ENCODE results near the gene HELZ2. TPM values are rescaled to one million over a fixed set of nuclear protein-coding genes. Genes with fewer than 3 reads are reported as not detected.
A peak's percentile ranks its signal among the peaks of the same experiment; 100 is the strongest.

Gene HELZ2
- total and polyA plus RNA-seq, 12 donors = 4.8 to 34.3 (median 12.6) TPM

DNA sequence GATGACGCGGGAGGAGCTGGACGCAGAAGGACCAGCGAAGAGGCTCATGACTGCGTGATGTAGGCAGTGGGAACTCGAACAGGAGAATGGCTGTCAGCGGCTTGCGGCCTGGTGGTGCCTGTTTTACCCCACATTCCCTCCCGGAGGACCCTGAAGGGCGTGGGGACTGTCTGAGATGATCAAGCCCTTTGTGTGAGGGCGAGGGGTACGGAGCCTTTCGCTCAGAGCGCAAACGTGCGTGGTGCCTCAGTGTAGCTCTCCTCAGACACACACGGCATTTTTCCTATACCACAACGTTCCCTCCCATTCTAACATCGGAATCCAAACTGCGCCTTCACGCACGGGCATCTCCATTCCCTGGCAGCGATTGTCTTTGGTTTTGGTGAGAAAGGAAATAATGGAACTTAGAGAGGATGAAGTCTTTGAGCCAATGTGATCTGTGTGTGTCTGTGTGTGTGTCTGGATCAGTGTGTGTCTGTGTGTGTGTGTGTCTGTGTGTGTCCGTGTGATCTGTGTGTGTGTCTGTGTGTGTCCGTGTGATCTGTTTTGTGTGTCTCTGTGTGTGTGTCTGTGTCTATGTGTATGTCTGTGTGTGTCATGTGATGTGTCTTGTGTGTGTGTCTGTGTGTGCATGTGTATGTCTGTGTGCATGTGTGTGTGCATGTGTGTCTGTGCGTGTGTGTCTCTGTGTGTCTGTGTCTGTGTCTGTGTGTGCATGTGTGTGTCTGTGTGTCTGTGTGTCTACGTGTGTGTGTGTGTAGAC lies 42.2 kb downstream of the HELZ2 start:
- Histone ChIP-seq H3K9me3 (no peaks in the 10 kb centered on the region), H3K27ac (no peak overlapping the region), H3K4me3 (no peak overlapping the region), H3K4me1 (peaks cover 0 to 18% (median 0%) of the 10 kb centered on the region in 9 donors), H3K36me3 (no peaks in the 10 kb centered on the region), H3K27me3 (peaks cover 0 to 32% (median 19%) of the 10 kb centered on the region in 7 donors)
- WGBS, 2 donors = 75 to 77% methylated on average over 27 of the region's 27 CpGs
- intact Hi-C loops (cut with DNase I) = loop anchor here in 3 of 10 donors (10.0 kb wide), 1 partner anchor 333 kb away; the partner anchor contains the start of genes ABHD16B (in 3 of the 3) and TPD52L2 (in 3 of the 3)
- ATAC-seq (no peak), DNase-seq (no peak)
- TF ChIP-seq, protein P1, sequence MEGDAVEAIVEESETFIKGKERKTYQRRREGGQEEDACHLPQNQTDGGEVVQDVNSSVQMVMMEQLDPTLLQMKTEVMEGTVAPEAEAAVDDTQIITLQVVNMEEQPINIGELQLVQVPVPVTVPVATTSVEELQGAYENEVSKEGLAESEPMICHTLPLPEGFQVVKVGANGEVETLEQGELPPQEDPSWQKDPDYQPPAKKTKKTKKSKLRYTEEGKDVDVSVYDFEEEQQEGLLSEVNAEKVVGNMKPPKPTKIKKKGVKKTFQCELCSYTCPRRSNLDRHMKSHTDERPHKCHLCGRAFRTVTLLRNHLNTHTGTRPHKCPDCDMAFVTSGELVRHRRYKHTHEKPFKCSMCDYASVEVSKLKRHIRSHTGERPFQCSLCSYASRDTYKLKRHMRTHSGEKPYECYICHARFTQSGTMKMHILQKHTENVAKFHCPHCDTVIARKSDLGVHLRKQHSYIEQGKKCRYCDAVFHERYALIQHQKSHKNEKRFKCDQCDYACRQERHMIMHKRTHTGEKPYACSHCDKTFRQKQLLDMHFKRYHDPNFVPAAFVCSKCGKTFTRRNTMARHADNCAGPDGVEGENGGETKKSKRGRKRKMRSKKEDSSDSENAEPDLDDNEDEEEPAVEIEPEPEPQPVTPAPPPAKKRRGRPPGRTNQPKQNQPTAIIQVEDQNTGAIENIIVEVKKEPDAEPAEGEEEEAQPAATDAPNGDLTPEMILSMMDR (IDR thresholded peaks at IDR 0.05) = no peak

DNA sequence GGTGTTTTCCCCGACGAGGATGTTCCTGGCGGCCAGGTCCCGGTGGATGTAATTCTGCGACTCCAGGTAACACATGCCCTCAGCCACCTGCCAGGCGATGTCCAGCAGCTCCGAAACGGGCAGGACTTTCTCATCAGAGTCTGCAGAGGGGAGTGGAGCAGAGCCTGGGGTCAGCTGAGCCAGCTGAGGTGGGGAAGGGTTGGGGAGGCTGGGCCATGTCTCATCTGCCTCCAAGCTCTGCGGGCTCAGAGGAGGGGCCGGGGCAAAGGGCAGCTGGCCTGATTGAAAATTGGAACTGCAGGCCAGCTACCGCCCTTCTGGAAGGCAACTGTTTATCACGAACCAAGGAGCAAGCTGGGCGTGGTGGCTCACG lies 43.3 kb downstream of the HELZ2 start:
- WGBS, 2 donors = 71 to 75% methylated on average over 14 of the region's 14 CpGs
- TF ChIP-seq, protein P1 (IDR thresholded peaks at IDR 0.05) = no peak
- Histone ChIP-seq H3K9me3 (no peaks in the 10 kb centered on the region), H3K27ac (no peak overlapping the region), H3K36me3 (no peaks in the 10 kb centered on the region), H3K4me3 (no peak overlapping the region), H3K27me3 (peaks cover 0 to 24% (median 17%) of the 10 kb centered on the region in 7 donors), H3K4me1 (peaks cover 0 to 10% (median 0%) of the 10 kb centered on the region in 9 donors)
- intact Hi-C loops (cut with DNase I) = loop anchor here in 3 of 10 donors (10.0 kb wide), 1 partner anchor 334 kb away; the partner anchor contains the start of genes ABHD16B (in 3 of the 3) and TPD52L2 (in 3 of the 3)
- DNase-seq (no peak), ATAC-seq (no peak)

DNA sequence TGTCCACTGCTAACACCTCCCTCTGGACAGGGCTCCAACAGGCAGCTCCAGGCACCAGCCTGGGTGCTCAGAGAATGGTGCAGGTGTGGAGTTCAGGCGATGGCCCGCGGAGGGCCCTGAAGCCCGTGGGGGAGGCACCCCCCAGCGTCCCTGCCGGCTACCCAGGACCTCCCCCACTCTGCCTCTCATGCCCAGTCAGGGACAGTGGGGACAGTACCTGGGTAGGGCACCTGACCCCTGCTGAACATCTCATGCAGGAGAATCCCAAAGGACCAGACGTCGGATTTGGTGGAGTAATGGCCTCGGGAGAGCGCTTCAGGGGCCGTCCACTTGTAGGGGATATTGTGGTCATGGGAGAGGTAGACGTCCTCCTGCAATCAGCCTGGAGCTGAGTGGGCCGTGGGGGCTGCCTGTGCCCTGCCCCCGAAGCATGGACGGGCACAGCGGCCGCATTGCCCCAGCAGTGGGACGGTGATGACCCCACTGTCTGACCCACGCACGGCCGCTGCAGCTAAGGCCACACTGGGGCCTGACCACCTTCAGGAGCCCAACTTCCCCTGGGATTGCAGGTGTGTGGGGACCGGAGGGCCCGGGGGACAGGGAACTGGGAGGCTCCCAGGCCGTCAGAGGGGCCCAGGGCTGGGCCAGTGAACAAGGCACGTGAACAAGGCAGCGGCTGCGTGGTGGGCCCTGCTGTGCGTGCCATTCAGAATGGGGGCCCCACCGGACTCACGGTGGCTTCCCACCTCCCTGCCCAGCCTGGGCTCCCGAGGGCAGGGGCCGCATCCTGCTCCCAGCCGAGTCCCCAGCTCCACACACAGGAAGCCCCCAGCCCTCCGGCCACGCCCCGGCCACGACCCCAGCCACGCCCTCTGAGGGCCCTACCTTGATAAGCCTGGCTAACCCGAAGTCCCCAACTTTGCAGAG lies 43.9 kb downstream of the HELZ2 start:
- ATAC-seq = peak in 1 of 8 donors; percentile 18
- 70 to 75% methylated on average over 35 to 39 of the region's 39 CpGs for WGBS, 2 donors

More for the DNA sequence above, 43.9 kb downstream of the HELZ2 start:
- Histone ChIP-seq H3K36me3 (no peaks in the 10 kb centered on the region), H3K27me3 (peaks cover 0 to 20% (median 16%) of the 10 kb centered on the region in 7 donors), H3K4me3 (no peak overlapping the region), H3K9me3 (no peaks in the 10 kb centered on the region), H3K4me1 (peaks cover 0 to 7% (median 0%) of the 10 kb centered on the region in 9 donors), H3K27ac (no peak overlapping the region)
- intact Hi-C loops (cut with DNase I) = loop anchor here in 5 of 10 donors (5.0 to 10.0 kb wide), 3 partner anchors 85 to 335 kb away; partner anchors contain the start of genes ABHD16B (in 3 of the 5), TPD52L2 (in 3 of the 5) and GMEB2 (in 1 of the 5)
- DNase-seq = no peak
- TF ChIP-seq, protein P1 (IDR thresholded peaks at IDR 0.05) = no peak
